HG03103 (cell line): Measurements from ENCODE around the gene EPN2.
A peak's percentile ranks its signal among the peaks of the same experiment; 100 is the strongest.

Experiments used
- ATAC-seq: cut with Tn5 transposase; IDR thresholded peaks from one replicate; pipeline ENCODE4 v1.9.1; 2021; ENCODE audit warnings: low read depth; ENCODE audit not compliant: unreplicated experiment

EPN2 gene

DNA sequence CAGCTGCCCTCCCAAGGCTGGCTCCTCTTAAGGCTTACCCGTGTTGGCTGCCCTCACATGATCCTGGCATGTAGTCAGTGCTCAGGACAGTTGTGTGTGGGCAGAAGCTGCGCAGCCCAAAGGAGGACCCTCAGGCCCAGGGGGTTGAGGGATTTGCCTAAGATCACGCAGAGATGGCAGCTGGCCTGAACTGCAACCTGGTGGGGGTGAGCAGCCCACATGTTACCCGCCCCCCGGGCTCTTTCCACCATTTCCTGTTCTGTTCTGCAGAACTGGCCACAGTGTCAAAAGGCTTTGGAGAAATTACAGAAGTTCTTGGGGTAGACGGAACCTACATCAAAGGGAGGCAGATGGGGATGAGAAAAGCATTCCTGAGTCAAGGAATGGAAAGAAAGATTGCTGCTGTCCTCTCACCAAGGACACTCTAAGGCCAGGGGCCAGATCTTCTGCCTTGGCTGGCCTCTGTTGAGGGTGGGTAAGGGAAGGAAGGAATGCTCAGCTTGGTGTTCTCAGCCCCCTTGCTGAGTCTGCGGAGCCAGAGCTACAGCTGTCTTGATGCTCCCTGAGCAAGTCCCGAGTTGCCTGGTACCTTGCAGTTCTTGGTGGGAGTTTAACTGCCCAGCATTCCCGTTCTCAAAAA lies 53.0 kb downstream of the EPN2 start:
- no peak for ATAC-seq

DNA sequence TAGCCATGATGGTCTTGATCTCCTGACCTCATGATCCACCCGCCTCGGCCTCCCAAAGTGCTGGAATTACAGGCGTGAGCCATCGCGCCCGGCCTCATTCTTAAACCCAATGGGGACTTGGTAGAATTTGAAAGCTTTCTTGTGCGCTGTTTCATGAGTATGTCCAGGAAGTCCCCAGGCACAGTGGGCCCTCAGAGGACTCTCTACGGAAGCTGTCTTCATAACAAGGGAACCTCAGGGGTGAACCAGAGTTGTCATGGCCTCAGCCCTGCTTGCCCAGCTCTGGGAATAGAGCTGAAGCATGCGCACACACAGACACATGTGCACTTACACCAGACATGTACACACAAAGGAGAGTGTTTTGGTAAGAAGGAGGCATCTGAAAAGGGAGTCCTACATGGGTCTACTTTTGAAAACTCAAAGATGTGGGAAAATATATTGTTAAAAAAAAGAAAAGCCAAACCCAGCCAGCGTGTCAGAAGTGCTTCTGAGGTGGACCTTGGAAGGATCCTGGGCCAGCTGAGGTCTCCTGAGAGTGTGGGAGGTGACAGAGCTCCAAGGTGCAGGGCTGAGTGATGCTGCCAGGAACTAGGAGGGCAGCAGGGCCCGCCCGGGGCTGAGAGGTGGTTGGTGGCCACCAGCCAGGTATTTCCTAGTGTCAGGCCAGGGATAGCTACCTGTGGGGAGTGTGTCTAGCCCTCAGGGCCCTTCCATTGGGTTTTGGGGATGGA lies 54.6 kb downstream of the EPN2 start:
- ATAC-seq, result no peak

DNA sequence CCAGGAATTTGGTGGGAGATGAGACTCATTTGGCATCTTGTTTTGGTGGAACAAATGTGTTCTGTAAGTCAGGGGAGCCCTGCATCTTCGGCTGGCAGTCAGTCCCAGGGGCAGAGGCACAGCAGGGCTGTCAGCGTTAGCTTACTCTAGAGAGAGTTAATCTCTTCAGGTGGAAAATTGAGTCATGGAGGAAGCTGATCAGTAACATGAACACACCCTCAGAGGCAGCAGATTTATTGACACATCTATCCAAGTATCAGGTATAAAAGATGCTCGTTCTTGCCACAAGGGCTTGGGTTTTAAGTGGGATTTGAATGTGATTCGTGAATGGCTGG lies 55.2 kb downstream of the EPN2 start:
- no peak for ATAC-seq

DNA sequence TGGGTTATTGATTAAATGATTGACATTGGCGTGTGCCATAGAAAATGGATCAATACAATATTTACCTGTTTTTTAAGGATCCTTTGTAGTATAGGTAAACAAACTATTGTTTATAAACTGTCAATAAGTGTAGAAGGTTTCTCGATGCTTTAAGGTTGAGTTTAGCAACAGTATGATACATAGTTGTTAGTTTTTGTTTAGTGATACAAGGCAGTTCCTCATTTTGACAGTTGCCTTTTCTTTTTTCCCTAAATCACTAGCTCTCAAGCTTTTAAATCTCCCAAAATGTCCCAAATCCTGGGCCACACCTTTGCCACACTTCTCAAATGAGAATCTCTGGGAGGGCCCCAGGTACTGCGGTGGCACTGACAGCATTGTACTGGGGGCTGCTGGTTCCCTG lies 57.3 kb downstream of the EPN2 start:
- ATAC-seq, result no peak

DNA sequence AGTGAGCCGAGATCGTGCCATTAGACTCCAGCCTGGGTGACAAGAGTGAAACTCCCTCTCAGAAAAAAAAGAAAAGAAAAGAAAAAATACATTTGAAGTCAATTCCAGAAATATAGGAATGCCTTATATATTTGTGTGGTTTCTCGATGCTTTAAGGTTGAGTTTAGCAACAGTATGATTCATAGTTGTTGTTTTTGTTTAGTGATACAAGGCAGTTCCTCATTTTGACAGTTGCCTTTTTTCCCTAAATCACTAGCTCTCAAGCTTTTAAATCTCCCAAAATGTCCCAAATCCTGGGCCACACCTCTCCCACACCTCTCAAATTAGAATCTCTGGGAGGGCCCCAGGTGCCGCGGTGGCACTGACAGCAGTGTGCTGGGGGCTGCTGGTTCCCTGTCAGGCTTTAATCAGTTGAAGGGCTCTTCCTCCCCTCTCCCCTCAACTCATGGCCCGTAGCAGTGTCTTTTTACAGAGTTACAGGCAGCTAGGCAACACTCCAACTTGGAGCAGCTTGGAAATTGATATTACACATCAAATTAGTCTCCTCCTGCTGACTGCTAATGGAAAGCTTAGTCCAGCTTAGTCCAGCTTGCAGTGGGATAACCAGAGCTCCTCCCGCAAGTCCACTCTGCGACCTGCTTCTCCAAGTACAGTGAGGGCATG lies 58.4 kb downstream of the EPN2 start:
- no peak for ATAC-seq

DNA sequence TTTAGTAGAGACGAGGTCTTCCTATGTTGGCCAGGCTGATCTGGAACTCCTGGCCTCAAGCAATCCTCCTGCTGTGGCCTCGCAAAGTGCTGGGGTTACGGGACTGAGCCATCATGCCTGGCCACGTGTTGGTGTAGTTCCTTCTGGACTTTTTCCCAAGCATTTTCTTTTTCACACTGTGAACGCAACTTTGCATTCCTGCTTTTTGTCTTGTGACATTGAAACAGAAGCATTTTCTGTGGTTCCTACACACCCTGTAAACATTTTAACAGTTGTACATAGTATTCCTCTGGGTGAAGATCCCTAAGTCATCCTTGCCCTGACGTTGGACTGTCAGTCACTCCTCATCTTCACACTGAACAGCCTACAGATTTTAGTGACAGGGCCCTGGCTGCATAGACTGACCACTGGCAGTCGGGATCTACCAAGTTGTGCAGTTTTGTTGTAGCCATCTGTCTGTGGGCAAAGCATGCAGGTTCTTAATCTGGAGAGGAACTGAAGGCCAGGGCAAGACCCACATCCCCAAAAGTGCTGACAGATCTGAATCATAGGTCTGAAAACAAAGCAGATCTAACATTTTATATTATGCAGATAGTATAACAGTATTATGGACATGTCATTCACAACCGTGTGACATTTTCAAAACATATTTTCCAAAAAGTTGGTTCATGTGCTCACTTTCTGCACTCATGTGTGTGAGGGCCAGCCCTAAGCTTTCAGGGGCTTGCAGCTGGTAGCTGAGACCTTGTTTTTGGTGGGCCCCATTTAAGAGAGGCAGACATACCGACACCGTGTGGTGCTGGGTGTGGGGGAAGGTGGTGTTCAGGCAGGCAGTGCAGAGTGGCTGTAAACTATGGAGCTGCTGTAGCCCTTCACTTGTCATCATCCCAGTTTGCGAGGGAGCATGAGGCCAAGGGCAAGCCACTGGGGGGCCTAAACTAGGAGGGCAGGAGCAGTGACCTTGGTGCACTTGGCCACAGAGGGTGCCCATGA lies 59.9 kb downstream of the EPN2 start:
- no peak for ATAC-seq

DNA sequence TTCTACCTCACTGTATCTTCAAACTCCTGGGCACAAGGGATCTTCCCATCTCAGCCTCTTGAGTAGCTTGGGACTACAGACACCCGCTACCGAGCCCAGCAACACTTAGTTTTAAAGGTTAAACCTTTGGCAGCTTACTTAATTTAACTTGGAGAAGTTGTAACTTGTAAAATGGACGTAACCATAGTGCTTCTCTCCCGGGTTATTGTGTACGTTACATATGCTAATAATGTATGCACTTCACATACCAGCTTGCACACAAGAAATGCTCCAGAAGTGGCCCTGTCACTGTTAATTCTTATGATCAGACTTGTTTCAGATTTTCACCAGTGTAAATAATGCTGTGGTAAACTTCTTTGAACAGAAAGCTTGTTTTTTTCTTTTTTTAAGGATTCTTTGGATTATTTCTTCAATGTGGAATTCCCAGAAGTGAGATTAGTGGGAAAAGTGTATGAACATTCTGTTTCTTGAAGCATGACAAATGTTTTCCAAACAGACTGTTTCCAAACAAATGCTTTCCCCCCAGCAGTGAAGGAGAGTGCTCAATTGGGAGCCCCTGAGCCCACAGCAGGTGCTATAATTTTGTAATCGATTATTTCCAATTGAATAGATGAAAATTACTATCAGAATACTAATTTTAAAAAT lies 61.5 kb downstream of the EPN2 start:
- ATAC-seq, result no peak

DNA sequence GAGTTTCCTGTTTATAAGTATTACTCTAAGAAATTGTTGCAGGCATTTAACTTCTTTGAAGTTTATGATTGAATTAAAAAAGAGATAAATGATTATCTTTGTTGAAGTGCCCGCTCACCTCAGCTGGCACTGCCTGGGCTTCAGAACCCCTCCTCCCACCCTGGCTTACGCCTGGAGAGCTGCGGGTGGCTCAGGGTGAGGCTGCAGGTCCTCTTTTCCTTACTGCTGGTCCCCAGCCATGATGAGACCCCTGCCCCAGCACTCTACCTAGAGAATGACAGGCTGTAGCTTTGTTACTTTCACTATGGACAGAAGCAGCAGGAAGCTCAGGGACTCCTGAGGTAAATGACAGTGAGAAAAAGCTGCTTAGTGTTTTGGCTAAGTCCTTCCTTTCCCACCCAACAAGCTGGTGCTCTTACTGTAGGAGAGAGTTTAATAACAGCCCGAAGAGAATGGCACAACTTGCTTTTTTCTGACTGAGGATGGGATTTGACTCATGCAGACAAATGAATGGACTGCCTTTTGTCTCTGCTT lies 62.1 kb downstream of the EPN2 start:
- no peak for ATAC-seq

DNA sequence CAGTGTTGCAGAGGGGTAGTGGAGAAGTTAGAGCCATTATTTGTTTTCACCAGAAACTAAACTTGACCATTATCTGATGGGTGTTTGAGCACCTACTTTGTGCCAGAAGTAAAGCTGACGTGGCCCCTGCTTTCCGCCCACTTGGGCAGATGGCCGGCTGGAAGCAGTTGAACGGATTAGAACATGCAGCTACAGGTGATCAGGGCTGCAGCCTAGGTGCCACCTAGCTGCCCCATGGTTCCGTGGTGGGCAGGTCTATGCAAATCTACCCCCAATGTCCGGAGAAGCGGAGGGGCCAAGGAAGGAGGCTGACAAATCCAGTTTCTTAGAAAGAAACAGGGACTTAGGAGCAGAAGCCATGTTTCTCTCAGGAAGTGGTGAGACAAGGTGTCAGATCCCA lies 62.7 kb downstream of the EPN2 start:
- no peak for ATAC-seq

DNA sequence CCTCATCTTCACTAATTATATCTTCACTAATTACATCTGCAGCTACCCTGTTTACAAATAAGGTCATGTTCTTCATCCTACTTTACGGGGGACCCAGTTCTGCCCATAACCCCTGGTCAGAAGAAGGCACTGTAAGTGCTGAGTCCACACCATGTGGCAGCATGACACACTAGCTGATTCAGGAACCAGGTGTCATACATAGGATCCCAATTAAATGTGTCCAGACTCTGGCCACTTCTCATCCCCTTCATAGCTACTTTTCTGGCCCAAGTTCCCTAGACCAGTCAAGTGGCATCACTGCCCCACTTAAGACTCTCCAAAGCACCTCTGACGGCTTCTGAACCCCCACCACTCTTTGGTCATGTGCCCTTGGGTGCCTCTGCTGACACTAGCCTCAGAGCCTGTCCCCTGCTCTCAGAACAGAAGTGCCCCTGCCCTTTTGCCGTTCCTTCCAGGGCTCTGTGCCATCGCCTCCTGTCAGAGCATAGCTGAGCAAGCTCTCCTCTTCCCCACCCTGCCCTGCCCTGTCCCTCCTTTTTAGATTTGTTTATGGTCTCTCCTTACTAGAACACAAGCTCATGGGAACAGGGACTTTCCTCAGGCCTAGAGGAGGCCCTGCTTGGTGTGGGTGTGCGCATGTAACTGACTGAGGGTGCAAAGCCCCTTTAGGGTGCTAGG lies 64.2 kb downstream of the EPN2 start:
- no peak for ATAC-seq

DNA sequence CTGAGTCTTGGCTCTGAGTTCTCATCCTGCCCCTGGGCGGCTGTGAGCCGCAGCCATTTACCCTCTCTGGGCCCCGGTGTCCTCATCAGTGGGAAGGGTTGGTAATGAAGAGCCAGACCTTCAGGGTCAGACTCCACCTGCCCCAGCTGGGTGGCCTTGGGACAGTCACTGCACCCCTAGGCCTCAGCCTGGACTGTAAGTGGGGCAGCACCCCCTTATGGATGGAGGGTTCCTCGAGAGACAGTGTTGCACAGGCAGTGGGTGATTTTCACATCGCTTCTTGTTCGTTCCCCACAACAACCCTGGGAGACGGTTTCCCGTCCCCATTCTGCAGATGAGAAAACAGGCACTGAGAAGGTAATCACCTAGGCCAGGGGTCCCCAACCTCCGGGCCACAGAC lies 64.8 kb downstream of the EPN2 start:
- ATAC-seq, result no peak

DNA sequence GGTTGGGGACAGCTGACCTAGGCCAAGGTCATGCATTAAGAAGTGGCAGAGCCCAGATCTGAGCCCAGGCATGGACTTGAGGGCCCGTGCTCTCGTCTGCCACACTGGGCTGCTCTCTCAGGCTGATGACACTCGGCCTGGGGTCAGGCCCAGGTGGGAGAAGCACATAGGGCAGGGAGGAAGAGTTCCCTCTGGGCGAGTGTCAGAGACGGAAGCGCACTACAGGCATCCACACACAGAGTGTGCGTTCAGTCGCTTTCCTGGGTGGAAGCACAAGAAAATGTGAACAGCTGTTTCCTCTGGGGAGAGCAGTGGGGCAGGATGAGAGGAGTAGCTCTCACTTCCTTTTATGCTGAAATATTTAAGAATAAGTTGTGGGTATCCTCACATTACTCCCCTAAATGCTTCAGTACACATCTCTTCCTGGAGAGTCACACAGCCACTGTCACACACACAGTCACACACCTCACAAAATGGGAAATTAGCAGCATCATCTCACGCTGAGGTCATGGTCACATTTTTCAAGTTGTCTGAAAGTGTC lies 65.7 kb downstream of the EPN2 start:
- no peak for ATAC-seq

DNA sequence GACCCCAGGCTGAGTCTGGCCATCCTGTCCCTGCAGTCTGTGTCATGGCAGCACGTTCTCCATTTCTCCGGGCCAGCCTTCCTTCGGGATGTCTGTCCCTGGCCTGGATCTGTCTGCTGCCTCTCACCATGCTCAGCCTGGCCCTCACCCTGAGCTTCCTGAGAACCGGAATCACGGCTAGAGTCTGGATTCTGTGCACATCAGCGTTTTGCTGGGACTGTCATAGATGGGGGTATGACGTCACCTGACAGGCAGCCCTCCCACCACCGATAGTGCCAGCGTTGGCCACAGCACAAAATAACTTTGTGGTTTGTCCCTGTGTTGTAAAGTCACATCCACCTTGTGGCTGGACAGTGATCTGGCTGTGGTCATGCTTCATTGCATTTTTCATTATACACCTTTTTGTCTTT lies 66.2 kb downstream of the EPN2 start:
- no peak for ATAC-seq

DNA sequence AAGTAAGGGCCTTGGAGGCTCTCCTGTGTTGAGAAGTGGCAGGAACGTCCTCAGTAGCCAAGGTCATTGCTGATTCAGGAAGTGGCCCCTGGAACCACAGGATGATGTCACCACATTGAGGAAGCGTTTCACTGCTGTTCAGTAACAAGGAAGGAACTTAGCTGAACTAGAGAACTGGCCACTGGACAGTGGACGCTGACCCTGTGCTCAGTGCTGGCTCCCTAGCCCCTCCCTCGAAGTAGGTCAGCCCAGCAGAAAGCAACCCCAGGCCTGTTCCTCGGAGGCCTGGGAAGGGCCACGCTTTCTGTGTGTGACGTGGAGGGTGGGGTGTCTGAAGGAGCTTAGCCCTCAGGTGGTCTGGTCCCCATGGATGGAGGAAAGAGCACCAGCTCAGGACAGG lies 67.0 kb downstream of the EPN2 start:
- no peak for ATAC-seq

DNA sequence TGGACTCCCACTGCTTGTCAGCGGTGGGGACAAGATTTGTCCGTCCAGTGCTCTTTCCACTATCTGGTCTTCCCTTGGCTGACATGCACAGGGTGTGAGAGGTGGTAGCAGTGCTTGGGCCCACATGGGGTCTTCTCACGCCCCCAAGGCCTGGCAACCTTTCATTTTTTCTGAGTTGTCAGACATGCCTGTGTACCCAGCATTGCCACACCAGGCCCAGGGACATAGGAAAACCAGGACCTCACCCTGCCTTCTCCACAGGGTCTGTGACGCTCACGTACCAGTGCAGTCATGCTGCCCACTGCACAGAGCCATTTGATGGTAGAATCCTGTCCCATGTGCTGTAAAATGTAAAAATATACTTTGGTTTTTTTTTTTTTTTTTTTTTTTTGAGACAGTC lies 67.6 kb downstream of the EPN2 start:
- no peak for ATAC-seq

DNA sequence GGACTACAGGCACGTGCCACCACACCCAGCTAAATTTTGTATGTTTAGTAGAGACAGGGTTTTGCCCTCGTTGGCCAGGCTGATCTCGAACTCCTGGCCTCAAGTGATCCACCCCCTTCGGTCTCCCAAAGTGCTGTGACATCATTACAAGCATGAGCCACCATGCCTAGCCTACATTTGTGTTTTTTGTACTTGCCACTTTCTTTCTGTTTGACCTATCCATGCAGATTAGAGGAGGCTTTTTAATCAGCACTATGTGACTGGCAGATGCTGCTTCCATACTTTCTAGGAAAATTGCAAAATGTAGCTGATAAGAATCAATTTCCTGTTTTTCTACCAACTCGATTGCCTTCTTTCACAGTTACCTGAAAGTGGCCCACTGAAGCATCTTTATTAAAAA lies 68.1 kb downstream of the EPN2 start:
- ATAC-seq, result no peak

DNA sequence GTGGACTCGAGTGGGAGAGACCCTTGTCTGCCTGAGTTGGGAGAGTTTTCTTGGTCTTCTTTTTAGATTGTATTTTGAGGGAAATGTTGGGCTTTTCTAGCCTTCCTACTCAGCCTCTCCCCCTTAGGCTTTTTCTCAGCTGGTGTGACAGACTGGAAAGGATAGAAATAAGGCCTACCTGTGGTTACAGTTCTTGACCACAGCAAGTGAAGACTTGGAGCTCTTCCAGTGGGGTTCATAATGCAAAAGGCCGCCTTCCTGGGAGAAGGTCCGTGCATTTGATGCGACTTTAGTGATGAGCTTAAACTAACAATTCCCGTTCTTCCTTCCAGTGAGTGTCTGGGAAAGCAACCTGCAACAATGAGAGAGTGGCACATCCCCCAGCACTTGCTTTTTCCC lies 68.6 kb downstream of the EPN2 start:
- no peak for ATAC-seq

DNA sequence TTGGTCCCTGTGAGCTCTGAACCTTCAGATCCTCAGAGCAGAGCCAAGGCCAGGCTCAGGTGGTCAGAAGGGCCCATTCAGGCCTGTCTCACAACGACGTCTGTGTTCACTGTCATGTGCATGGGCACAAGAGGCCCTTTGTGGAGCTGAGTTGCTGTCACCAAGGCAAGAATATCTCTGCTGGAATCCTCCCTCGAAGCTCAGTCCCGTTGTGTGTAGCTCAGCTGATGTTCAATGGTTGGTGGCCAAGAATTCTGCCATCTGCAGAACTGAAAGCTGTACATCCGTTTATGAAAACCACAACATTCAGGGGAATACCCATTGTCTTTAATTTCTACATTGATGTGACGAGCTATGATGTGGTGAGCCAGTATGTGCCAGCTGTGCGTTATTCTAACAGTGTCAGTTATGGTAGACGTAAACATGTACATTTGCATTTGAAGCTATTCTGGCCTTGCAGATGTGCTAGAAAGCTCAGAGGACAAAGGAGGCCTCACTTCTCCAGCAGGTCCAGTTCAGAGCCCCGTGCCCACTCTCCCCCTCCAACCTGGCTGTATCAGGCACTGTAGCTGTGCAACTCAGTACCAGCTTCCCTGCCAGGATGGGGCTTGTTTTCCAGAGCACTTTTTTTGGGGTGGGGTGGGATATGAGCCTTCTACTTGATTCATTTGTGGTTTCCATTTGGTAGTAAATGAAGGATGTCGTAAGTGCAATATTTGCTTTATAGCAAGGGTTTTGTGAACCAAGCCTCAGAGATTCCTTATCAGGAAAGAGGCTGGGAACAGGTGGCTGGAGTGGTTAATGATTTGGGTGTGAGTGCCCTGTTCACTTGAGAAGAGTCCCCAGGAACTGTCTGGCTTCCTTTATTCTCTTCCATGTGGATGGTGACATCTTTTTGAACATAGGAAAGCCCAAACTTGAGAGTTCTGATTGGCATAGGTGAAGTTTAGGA lies 69.3 kb downstream of the EPN2 start:
- peak; percentile 77 for ATAC-seq
